GM19395 (cell line): ENCODE measurements around the gene IFI44L.

Experiments used
- ATAC-seq: cut with Tn5 transposase; IDR thresholded peaks from one replicate; pipeline ENCODE4 v1.9.1; 2021; ENCODE audit warnings: mild to moderate bottlenecking, moderate library complexity; ENCODE audit not compliant: unreplicated experiment

IFI44L gene

GRCh38 chr1:78687315-78687714, 67.1 kb downstream of the IFI44L start:
- ATAC-seq, result no peak

- peak; percentile 50 for ATAC-seq
These were observed 67.7 kb downstream of the IFI44L start for GRCh38 chr1:78687914-78688313.

GRCh38 chr1:78688697-78689096, 68.4 kb downstream of the IFI44L start:
- no peak for ATAC-seq

DNA sequence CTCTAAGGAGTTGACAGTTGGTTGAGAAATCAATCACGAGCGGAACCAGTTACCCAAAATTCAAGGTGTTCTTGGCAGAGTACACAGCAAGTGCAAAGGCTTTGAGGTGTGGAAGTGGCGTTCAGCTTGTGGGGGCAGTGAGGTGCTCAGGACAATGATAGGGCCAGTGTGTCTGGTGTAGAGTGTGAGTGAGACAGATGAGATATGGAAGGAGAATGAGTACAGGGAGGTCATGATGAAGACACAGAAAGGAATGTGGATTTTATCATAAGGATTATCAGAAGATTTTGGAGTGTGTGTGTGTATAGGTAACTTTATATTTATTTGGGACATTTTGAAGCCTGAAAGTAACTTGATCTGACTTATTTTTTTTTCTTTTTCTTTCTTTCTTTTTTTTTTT, 70.3 kb downstream of the IFI44L start:
- ATAC-seq, result no peak

- ATAC-seq, result no peak
These were observed 71.9 kb downstream of the IFI44L start for GRCh38 chr1:78691995-78692747.
